GM23338 (cell line): ENCODE measurements around the gene RNASEH2C. TPM values are rescaled to one million over a fixed set of nuclear protein-coding genes. Genes with fewer than 3 reads are reported as not detected.
"Not testable (repeated sequence)": the region's sequence is repeated elsewhere in the genome, so short reads cannot be mapped to it uniquely, and the experiment has no call there.

Source experiments
- ATAC-seq: fragments of 200-7000 bp; cut with Tn5 transposase; 3 replicates; pipeline ENCODE4 v1.9.1; 2020
- DNase-seq: peaks from one replicate; pipeline ENCODE4 v3.0.0-alpha.2; 2015; ENCODE audit warnings: low spot score
- H2AFZ ChIP-seq: fragments of 200-600 bp; sonication (generic); 2 replicates; pipeline ENCODE4 v1.8.0; 2016; ENCODE audit warnings: antibody characterized with exemption, mild to moderate bottlenecking, moderate library complexity
- H3F3A ChIP-seq: fragments of 200-600 bp; sonication (generic); replicated peaks from 2 replicates; pipeline ENCODE4 v1.8.0; 2017; ENCODE audit warnings: antibody characterized with exemption, mixed run types, low read depth
- H3K27ac ChIP-seq: fragments of 200-600 bp; sonication (generic); 2 replicates; pipeline ENCODE4 v1.6.1; 2016; ENCODE audit warnings: low read depth
- H3K27me3 ChIP-seq: fragments of 200-600 bp; sonication (generic); 2 replicates; pipeline ENCODE4 v1.8.0; 2016; ENCODE audit warnings: mild to moderate bottlenecking, mixed run types, moderate library complexity; ENCODE audit not compliant: insufficient read depth
- H3K36me3 ChIP-seq: fragments of 200-600 bp; sonication (generic); 2 replicates; pipeline ENCODE4 v1.8.0; 2016; ENCODE audit warnings: mild to moderate bottlenecking; ENCODE audit not compliant: insufficient read depth
- H3K4me1 ChIP-seq: fragments of 200-600 bp; sonication (generic); 2 replicates; pipeline ENCODE4 v1.8.0; 2016; ENCODE audit warnings: mild to moderate bottlenecking, moderate library complexity; ENCODE audit not compliant: insufficient read depth
- H3K4me2 ChIP-seq: fragments of 200-600 bp; sonication (generic); 2 replicates; pipeline ENCODE4 v1.7.1; 2017; ENCODE audit warnings: mixed run types
- H3K4me3 ChIP-seq: fragments of 200-600 bp; sonication (generic); 2 replicates; pipeline ENCODE4 v1.6.1; 2016; ENCODE audit warnings: mixed run types
- H3K79me2 ChIP-seq: fragments of 200-600 bp; sonication (generic); replicated peaks from 2 replicates; pipeline ENCODE4 v1.8.0; 2017; ENCODE audit warnings: mild to moderate bottlenecking; ENCODE audit not compliant: insufficient read depth
- H3K9me2 ChIP-seq: fragments of 200-600 bp; sonication (generic); 2 replicates; pipeline ENCODE4 v1.8.0; 2017; ENCODE audit not compliant: insufficient read depth
- H4K20me1 ChIP-seq: fragments of 200-600 bp; sonication (generic); replicated peaks from 2 replicates; pipeline ENCODE4 v1.8.0; 2017; ENCODE audit warnings: mild to moderate bottlenecking; ENCODE audit not compliant: insufficient read depth
- H3K27ac Mint-ChIP-seq: 2 replicates; pipeline ENCODE4 v1.8.0; 2020; ENCODE audit warnings: inconsistent platforms, mild to moderate bottlenecking, moderate library complexity, mixed read lengths
- H3K27me3 Mint-ChIP-seq: 3 replicates; pipeline ENCODE4 v1.8.0; 2022; ENCODE audit warnings: low read depth, mild to moderate bottlenecking, moderate library complexity, mixed read lengths, inconsistent platforms; ENCODE audit not compliant: insufficient read depth, poor library complexity
- H3K36me3 Mint-ChIP-seq: 3 replicates; pipeline ENCODE4 v1.8.0; 2021; ENCODE audit warnings: low read depth, mild to moderate bottlenecking, inconsistent platforms, moderate library complexity, mixed read lengths
- H3K4me1 Mint-ChIP-seq: 3 replicates; pipeline ENCODE4 v1.8.0; 2020; ENCODE audit warnings: mild to moderate bottlenecking, inconsistent platforms, mixed read lengths
- H3K4me3 Mint-ChIP-seq: 3 replicates; pipeline ENCODE4 v1.8.0; 2021; ENCODE audit warnings: moderate library complexity, mild to moderate bottlenecking, inconsistent platforms, mixed read lengths
- H3K9me3 Mint-ChIP-seq: 3 replicates; pipeline ENCODE4 v1.8.0; 2020; ENCODE audit warnings: moderate library complexity, mild to moderate bottlenecking, inconsistent platforms, mixed read lengths
- EZH2 ChIP-seq: fragments of 200-600 bp; sonication (generic); IDR thresholded peaks from one replicate; pipeline ENCODE4 v1.8.0; 2017; ENCODE audit warnings: antibody characterized with exemption, mild to moderate bottlenecking, low read depth; ENCODE audit not compliant: unreplicated experiment
- EZH2phosphoT487 ChIP-seq: fragments of 200-600 bp; sonication (generic); IDR thresholded peaks from one replicate; pipeline ENCODE4 v1.8.1; 2018; ENCODE audit warnings: antibody characterized with exemption; ENCODE audit not compliant: unreplicated experiment
- JUNB ChIP-seq: IDR thresholded peaks from one replicate; pipeline ENCODE4 v1.6.1; 2016; ENCODE audit warnings: antibody characterized with exemption; ENCODE audit not compliant: unreplicated experiment
- NANOG ChIP-seq: IDR thresholded peaks from 2 replicates; pipeline ENCODE4 v1.6.1; 2016; ENCODE audit warnings: antibody characterized with exemption, borderline replicate concordance
- POLR2AphosphoS5 ChIP-seq: IDR thresholded peaks from 2 replicates; pipeline ENCODE4 v1.6.1; 2016; ENCODE audit warnings: antibody characterized with exemption, low read depth
- STAT1 ChIP-seq: IDR thresholded peaks from one replicate; pipeline ENCODE4 v1.6.1; 2016; ENCODE audit warnings: antibody characterized with exemption; ENCODE audit not compliant: unreplicated experiment
- ZNF114 ChIP-seq: fragments of 250-450 bp; sonication (Bioruptor Pico); IDR thresholded peaks from 2 replicates; pipeline ENCODE4 v1.5.0; 2020; ENCODE audit warnings: mild to moderate bottlenecking, moderate library complexity
- ZNF331 ChIP-seq: fragments of 250-450 bp; sonication (Bioruptor Pico); IDR thresholded peaks from 2 replicates; pipeline ENCODE4 v1.5.0; 2020; ENCODE audit warnings: low read depth, mild to moderate bottlenecking, moderate library complexity
- polyA plus RNA-seq: library from polyadenylated mRNA; unstranded; fragments of >200 nt; fragmentation: Nextera tagmentation; extraction: Ambion mirVana; gene quantifications from 2 replicates; pipeline ENCODE4 v1.2.1, GENCODE V29; 2016
- total RNA-seq: library from RNA; depleted of rRNA; stranded (reverse); fragments of >200 nt; shearing (Covaris generic); gene quantifications from 2 replicates; pipeline ENCODE4 v1.2.3, GENCODE V29; 2014
- TF ChIP-seq, protein P1 (sequence below): IDR thresholded peaks from 2 replicates; pipeline ENCODE4 v1.6.1; 2016; ENCODE audit warnings: antibody characterized with exemption
- TF ChIP-seq, protein P2 (sequence below), 2 experiments: fragments of 200-600 bp in 1 of 2; sonication (generic) in 1 of 2; conservative IDR thresholded peaks; 2 replicates each; pipeline versions ENCODE4 v1.5.1 to v1.6.1; 2016 to 2017; ENCODE audit warnings: antibody characterized with exemption in 2 of 2, low read depth in 2 of 2, mild to moderate bottlenecking in 2 of 2, moderate library complexity in 1 of 2
- TF ChIP-seq, protein P3 (sequence below): IDR thresholded peaks from one replicate; pipeline ENCODE4 v1.6.1; 2018; ENCODE audit warnings: antibody characterized with exemption; ENCODE audit not compliant: unreplicated experiment

RNASEH2C gene
- total and polyA plus RNA-seq, 2 experiments from 2014 or later, result 37.8 to 73.2 TPM

DNA sequence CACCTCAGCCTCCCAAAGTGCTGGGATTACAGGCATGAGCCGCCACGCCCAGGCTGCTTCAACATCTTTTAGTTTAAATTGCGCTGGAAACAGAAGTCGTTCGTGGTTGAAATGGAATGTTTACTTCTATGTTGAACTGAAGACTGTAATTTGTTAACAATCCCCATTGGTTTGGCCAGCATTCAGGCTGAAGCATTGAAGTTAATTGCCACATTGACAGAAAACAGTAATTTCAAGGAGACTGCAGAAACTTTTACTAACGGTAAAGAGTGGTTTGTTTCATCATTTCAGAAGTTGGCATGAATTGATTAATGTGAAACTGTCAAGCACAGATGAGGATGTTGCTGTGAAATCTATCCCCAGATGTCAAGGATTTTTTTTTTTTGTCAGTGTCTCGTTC lies 45.9 kb upstream of the RNASEH2C start:
- Histone ChIP-seq H3F3A (no peaks in the 10 kb centered on the region), H3K9me2 (no peaks in the 10 kb centered on the region), H3K4me2 (no peak overlapping the region), H3K27me3 (no peaks in the 10 kb centered on the region), H3K27ac (no peak overlapping the region), H4K20me1 (no peaks in the 10 kb centered on the region), H3K36me3 (no peaks in the 10 kb centered on the region), H2AFZ (no peak overlapping the region), H3K4me3 (no peak overlapping the region), H3K79me2 (no peaks in the 10 kb centered on the region), H3K4me1 (no peaks in the 10 kb centered on the region)
- ATAC-seq (no peak), DNase-seq (no peak)
- Mint-ChIP-seq H3K9me3 (peaks cover 19% of the 10 kb centered on the region), H3K27ac (no peak overlapping the region), H3K4me1 (no peaks in the 10 kb centered on the region), H3K27me3 (no peaks in the 10 kb centered on the region), H3K36me3 (no peaks in the 10 kb centered on the region), H3K4me3 (no peak overlapping the region)
- TF ChIP-seq EZH2phosphoT487 (no peak), EZH2 (no peak), ZNF114 (CRISPR knock-in tag) (no peak), ZNF331 (no peak), JUNB (no peak)
- TF ChIP-seq, protein P1, sequence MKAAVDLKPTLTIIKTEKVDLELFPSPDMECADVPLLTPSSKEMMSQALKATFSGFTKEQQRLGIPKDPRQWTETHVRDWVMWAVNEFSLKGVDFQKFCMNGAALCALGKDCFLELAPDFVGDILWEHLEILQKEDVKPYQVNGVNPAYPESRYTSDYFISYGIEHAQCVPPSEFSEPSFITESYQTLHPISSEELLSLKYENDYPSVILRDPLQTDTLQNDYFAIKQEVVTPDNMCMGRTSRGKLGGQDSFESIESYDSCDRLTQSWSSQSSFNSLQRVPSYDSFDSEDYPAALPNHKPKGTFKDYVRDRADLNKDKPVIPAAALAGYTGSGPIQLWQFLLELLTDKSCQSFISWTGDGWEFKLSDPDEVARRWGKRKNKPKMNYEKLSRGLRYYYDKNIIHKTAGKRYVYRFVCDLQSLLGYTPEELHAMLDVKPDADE, result no peak

DNA sequence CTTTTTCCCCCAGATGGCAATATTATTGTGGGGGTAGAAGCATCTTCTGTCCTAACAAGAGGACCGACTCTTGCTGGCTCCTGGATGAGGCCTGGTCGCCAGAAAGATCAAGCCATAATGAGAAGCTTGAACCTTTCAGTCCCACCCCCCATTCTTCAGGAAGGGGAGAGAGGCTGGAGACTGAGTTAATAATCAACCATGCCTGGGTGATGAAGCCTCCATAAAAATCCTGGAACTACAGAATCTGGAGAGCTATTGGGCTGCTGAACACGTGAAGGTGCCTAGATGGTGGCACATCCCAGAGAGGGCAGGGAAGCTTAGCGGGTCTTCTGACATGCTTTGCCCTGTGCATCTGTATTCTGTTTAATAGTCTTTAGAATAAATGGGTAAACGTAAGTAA lies 43.8 kb upstream of the RNASEH2C start:
- Histone ChIP-seq H4K20me1 (no peaks in the 10 kb centered on the region), H2AFZ (no peak overlapping the region), H3K36me3 (no peaks in the 10 kb centered on the region), H3K27ac (no peak overlapping the region), H3F3A (no peaks in the 10 kb centered on the region), H3K9me2 (no peaks in the 10 kb centered on the region), H3K27me3 (no peaks in the 10 kb centered on the region), H3K4me2 (no peak overlapping the region), H3K4me3 (no peak overlapping the region), H3K79me2 (no peaks in the 10 kb centered on the region), H3K4me1 (no peaks in the 10 kb centered on the region)
- ATAC-seq (no peak), DNase-seq (no peak)
- Mint-ChIP-seq H3K27me3 (no peaks in the 10 kb centered on the region), H3K27ac (no peak overlapping the region), H3K4me3 (no peak overlapping the region), H3K9me3 (peaks cover 17% of the 10 kb centered on the region), H3K36me3 (no peaks in the 10 kb centered on the region), H3K4me1 (no peaks in the 10 kb centered on the region)
- TF ChIP-seq POLR2AphosphoS5, result no peak
- TF ChIP-seq JUNB, result no peak
- no peak for TF ChIP-seq ZNF331
- TF ChIP-seq, protein P2, sequence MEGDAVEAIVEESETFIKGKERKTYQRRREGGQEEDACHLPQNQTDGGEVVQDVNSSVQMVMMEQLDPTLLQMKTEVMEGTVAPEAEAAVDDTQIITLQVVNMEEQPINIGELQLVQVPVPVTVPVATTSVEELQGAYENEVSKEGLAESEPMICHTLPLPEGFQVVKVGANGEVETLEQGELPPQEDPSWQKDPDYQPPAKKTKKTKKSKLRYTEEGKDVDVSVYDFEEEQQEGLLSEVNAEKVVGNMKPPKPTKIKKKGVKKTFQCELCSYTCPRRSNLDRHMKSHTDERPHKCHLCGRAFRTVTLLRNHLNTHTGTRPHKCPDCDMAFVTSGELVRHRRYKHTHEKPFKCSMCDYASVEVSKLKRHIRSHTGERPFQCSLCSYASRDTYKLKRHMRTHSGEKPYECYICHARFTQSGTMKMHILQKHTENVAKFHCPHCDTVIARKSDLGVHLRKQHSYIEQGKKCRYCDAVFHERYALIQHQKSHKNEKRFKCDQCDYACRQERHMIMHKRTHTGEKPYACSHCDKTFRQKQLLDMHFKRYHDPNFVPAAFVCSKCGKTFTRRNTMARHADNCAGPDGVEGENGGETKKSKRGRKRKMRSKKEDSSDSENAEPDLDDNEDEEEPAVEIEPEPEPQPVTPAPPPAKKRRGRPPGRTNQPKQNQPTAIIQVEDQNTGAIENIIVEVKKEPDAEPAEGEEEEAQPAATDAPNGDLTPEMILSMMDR (conservative IDR thresholded peaks at IDR 0.05; ENCODE audit: low read depth in 2 of 2), result no peak
- no peak for TF ChIP-seq EZH2
- TF ChIP-seq, protein P3, sequence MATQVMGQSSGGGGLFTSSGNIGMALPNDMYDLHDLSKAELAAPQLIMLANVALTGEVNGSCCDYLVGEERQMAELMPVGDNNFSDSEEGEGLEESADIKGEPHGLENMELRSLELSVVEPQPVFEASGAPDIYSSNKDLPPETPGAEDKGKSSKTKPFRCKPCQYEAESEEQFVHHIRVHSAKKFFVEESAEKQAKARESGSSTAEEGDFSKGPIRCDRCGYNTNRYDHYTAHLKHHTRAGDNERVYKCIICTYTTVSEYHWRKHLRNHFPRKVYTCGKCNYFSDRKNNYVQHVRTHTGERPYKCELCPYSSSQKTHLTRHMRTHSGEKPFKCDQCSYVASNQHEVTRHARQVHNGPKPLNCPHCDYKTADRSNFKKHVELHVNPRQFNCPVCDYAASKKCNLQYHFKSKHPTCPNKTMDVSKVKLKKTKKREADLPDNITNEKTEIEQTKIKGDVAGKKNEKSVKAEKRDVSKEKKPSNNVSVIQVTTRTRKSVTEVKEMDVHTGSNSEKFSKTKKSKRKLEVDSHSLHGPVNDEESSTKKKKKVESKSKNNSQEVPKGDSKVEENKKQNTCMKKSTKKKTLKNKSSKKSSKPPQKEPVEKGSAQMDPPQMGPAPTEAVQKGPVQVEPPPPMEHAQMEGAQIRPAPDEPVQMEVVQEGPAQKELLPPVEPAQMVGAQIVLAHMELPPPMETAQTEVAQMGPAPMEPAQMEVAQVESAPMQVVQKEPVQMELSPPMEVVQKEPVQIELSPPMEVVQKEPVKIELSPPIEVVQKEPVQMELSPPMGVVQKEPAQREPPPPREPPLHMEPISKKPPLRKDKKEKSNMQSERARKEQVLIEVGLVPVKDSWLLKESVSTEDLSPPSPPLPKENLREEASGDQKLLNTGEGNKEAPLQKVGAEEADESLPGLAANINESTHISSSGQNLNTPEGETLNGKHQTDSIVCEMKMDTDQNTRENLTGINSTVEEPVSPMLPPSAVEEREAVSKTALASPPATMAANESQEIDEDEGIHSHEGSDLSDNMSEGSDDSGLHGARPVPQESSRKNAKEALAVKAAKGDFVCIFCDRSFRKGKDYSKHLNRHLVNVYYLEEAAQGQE, result no peak
- TF ChIP-seq NANOG, result no peak
- TF ChIP-seq STAT1, result no peak

DNA sequence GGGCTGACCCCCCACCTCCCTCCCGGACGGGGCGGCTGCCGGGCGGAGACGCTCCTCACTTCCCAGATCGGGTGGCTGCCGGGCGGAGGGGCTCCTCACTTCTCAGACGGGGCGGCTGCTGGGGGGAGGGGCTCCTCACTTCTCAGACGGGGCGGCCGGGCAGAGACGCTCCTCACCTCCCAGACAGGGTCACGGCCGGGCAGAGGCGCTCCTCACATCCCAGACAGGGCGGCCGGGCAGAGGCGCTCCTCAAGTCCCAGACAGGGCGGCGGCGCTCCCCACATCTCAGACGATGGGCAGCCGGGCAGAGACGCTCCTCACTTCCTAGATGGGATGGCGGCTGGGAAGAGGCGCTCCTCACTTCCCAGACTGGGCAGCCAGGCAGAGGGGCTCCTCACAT lies 42.2 kb upstream of the RNASEH2C start:
- H3K27me3 Mint-ChIP-seq, H2AFZ ChIP-seq, H3F3A ChIP-seq, H3K4me2 ChIP-seq, DNase-seq, H3K27ac ChIP-seq, H3K27ac Mint-ChIP-seq, H4K20me1 ChIP-seq, H3K36me3 Mint-ChIP-seq, H3K4me1 Mint-ChIP-seq, H3K27me3 ChIP-seq, H3K79me2 ChIP-seq, H3K4me3 Mint-ChIP-seq, ATAC-seq, H3K4me1 ChIP-seq, H3K9me2 ChIP-seq, H3K4me3 ChIP-seq, H3K36me3 ChIP-seq: not testable (repeated sequence)
- peaks cover 12% of the 10 kb centered on the region for H3K9me3 Mint-ChIP-seq

DNA sequence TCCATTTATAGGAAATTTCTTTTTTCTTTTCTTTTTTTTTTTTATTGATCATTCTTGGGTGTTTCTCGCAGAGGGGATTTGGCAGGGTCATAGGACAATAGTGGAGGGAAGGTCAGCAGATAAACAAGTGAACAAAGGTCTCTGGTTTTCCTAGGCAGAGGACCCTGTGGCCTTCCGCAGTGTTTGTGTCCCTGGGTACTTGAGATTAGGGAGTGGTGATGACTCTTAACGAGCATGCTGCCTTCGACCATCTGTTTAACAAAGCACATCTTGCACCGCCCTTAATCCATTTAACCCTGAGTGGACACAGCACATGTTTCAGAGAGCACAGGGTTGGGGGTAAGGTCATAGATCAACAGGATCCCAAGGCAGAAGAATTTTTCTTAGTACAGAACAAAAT lies 41.6 kb upstream of the RNASEH2C start:
- not testable (repeated sequence) for H2AFZ ChIP-seq, H3F3A ChIP-seq, H3K4me1 Mint-ChIP-seq, H3K4me1 ChIP-seq, H4K20me1 ChIP-seq, H3K36me3 Mint-ChIP-seq, H3K36me3 ChIP-seq, H3K27me3 Mint-ChIP-seq, H3K4me3 ChIP-seq, ATAC-seq, H3K4me2 ChIP-seq, H3K27ac ChIP-seq, H3K9me2 ChIP-seq, H3K79me2 ChIP-seq, DNase-seq, H3K27ac Mint-ChIP-seq, H3K4me3 Mint-ChIP-seq, H3K27me3 ChIP-seq
- peaks cover 13% of the 10 kb centered on the region for H3K9me3 Mint-ChIP-seq
